ENCODE results near the gene DIAPH2. TPM values are rescaled to one million over a fixed set of nuclear protein-coding genes. Genes with fewer than 3 reads are reported as not detected.

DIAPH2 gene
- total RNA-seq, 1 donor from 2014 or later = 7.9 TPM

GRCh38 chrX:97416461-97416860 is 731.8 kb downstream of the DIAPH2 start:
- Histone ChIP-seq H3K4me3 (ENCODE audit: low read depth, low read length) (no peak overlapping the region), H3K27me3 (ENCODE audit: control insufficient read depth, insufficient read depth, low read length) (no peaks in the 10 kb centered on the region), H3K36me3 (ENCODE audit: control insufficient read depth, insufficient read depth, low read length) (no peaks in the 10 kb centered on the region)
- DNase-seq (ENCODE audit: low read depth) (peak; percentile 58), FAIRE-seq (no peak)
- TF ChIP-seq, protein P1, sequence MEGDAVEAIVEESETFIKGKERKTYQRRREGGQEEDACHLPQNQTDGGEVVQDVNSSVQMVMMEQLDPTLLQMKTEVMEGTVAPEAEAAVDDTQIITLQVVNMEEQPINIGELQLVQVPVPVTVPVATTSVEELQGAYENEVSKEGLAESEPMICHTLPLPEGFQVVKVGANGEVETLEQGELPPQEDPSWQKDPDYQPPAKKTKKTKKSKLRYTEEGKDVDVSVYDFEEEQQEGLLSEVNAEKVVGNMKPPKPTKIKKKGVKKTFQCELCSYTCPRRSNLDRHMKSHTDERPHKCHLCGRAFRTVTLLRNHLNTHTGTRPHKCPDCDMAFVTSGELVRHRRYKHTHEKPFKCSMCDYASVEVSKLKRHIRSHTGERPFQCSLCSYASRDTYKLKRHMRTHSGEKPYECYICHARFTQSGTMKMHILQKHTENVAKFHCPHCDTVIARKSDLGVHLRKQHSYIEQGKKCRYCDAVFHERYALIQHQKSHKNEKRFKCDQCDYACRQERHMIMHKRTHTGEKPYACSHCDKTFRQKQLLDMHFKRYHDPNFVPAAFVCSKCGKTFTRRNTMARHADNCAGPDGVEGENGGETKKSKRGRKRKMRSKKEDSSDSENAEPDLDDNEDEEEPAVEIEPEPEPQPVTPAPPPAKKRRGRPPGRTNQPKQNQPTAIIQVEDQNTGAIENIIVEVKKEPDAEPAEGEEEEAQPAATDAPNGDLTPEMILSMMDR (IDR thresholded peaks at IDR 0.05; ENCODE audit: insufficient read depth, low read length, severe bottlenecking) = no peak

GRCh38 chrX:97429101-97429500 is 744.5 kb downstream of the DIAPH2 start:
- Histone ChIP-seq H3K4me3 (ENCODE audit: low read depth, low read length) (no peak overlapping the region), H3K36me3 (ENCODE audit: control insufficient read depth, insufficient read depth, low read length) (no peaks in the 10 kb centered on the region), H3K27me3 (ENCODE audit: control insufficient read depth, insufficient read depth, low read length) (no peaks in the 10 kb centered on the region)
- DNase-seq (ENCODE audit: low read depth) (no peak), FAIRE-seq (no peak)
- TF ChIP-seq, protein P1 (IDR thresholded peaks at IDR 0.05; ENCODE audit: insufficient read depth, low read length, severe bottlenecking) = no peak

GRCh38 chrX:97431281-97431680 is 746.6 kb downstream of the DIAPH2 start:
- Histone ChIP-seq H3K27me3 (ENCODE audit: control insufficient read depth, insufficient read depth, low read length) (no peaks in the 10 kb centered on the region), H3K36me3 (ENCODE audit: control insufficient read depth, insufficient read depth, low read length) (no peaks in the 10 kb centered on the region), H3K4me3 (ENCODE audit: low read depth, low read length) (no peak overlapping the region)
- DNase-seq (ENCODE audit: low read depth) = no peak
- TF ChIP-seq, protein P1 (IDR thresholded peaks at IDR 0.05; ENCODE audit: insufficient read depth, low read length, severe bottlenecking) = no peak
- FAIRE-seq = no peak

DNA sequence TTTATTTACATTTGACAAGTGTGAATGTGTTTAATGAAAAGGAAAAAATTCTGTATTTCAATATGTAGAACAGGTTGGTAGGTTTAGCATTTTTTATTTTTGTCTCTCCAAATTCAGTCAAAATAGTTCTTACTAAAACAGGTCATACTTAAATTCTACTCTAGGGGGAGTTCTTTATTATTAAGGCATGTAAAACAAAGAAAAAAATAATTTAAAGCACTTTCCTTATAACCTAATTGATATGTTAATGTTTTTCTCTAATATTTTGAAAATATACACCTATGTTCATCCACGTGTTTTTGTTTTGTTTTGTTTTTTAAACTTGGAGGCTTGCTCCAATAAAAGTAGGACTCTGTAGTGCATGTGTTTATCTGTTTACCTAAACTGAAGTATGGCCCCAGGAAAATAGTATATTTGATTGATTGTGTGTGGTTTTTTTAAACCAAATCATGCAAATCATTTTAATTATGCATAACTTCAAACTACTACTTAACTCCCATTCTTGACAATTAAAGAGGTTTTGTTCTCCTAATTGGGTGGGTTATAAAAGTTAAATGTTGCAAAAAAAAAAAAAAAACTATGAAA is 761.7 kb downstream of the DIAPH2 start:
- no peaks in the 10 kb centered on the region for H3K36me3 ChIP-seq (ENCODE audit: control insufficient read depth, insufficient read depth, low read length)
- TF ChIP-seq, protein P1 (IDR thresholded peaks at IDR 0.05; ENCODE audit: insufficient read depth, low read length, severe bottlenecking) = no peak
- FAIRE-seq (no peak), DNase-seq (ENCODE audit: low read depth) (peak; percentile 2)
- no peak overlapping the region for H3K4me3 ChIP-seq (ENCODE audit: low read depth, low read length)
- no peaks in the 10 kb centered on the region for H3K27me3 ChIP-seq (ENCODE audit: control insufficient read depth, insufficient read depth, low read length)

- FAIRE-seq (no peak), DNase-seq (ENCODE audit: low read depth) (no peak)
- TF ChIP-seq, protein P1 (IDR thresholded peaks at IDR 0.05; ENCODE audit: insufficient read depth, low read length, severe bottlenecking) = no peak
- H3K27me3 ChIP-seq (ENCODE audit: control insufficient read depth, insufficient read depth, low read length) = no peaks in the 10 kb centered on the region
- no peak overlapping the region for H3K4me3 ChIP-seq (ENCODE audit: low read depth, low read length)
- H3K36me3 ChIP-seq (ENCODE audit: control insufficient read depth, insufficient read depth, low read length) = no peaks in the 10 kb centered on the region
Observed at GRCh38 chrX:97447306-97447705, 762.7 kb downstream of the DIAPH2 start.

- Histone ChIP-seq H3K27me3 (ENCODE audit: control insufficient read depth, insufficient read depth, low read length) (no peaks in the 10 kb centered on the region), H3K36me3 (ENCODE audit: control insufficient read depth, insufficient read depth, low read length) (no peaks in the 10 kb centered on the region), H3K4me3 (ENCODE audit: low read depth, low read length) (no peak overlapping the region)
- FAIRE-seq (no peak), DNase-seq (ENCODE audit: low read depth) (no peak)
- TF ChIP-seq, protein P1 (IDR thresholded peaks at IDR 0.05; ENCODE audit: insufficient read depth, low read length, severe bottlenecking) = no peak
Observed at GRCh38 chrX:97452283-97452682, 767.6 kb downstream of the DIAPH2 start.
